NB4 (cell line): Measurements from ENCODE around the gene CRIP2.

Experiments
- DNase-seq: peaks from one replicate; pipeline ENCODE4 v3.0.0; 2010; ENCODE audit warnings: low read depth
- H3K4me3 ChIP-seq: one replicate; pipeline ENCODE4 v1.5.1; 2011; ENCODE audit warnings: mild to moderate bottlenecking, low read depth, low read length, moderate library complexity
- CTCF ChIP-seq: IDR thresholded peaks from one replicate; pipeline ENCODE4 v1.5.1; 2012; ENCODE audit warnings: low read depth, low read length
- MAX ChIP-seq: IDR thresholded peaks from 2 replicates; pipeline ENCODE4 v1.6.1; 2011; ENCODE audit warnings: low read depth, low read length
- MYC ChIP-seq: IDR thresholded peaks from 2 replicates; pipeline ENCODE4 v1.6.1; 2011; ENCODE audit warnings: low read depth, low read length
- POLR2A ChIP-seq: IDR thresholded peaks from 2 replicates; pipeline ENCODE4 v1.6.1; 2011; ENCODE audit warnings: mild to moderate bottlenecking; ENCODE audit not compliant: insufficient read length; ENCODE audit errors: extremely low read depth

Gene CRIP2

GRCh38 chr14:105471823-105472485 is 2.7 kb upstream of the CRIP2 start:
- no peak for TF ChIP-seq MAX
- no peak for TF ChIP-seq CTCF
- no peak for TF ChIP-seq POLR2A
- no peak for TF ChIP-seq MYC
- no peak for DNase-seq
- H3K4me3 ChIP-seq: no peak overlapping the region

GRCh38 chr14:105472486-105472991 is 2.1 kb upstream of the CRIP2 start:
- no peak overlapping the region for H3K4me3 ChIP-seq
- TF ChIP-seq MAX (no peak), MYC (no peak), POLR2A (no peak), CTCF (no peak)
- no peak for DNase-seq

GRCh38 chr14:105473033-105473676 is 1.5 kb upstream of the CRIP2 start:
- no peak for DNase-seq
- TF ChIP-seq MAX: no peak
- TF ChIP-seq POLR2A: no peak
- no peak for TF ChIP-seq CTCF
- no peak for TF ChIP-seq MYC
- H3K4me3 ChIP-seq: no peak overlapping the region

- DNase-seq: peak; percentile 70
These were observed 741 bp upstream of the CRIP2 start for GRCh38 chr14:105473677-105474482.

More at GRCh38 chr14:105473677-105474482, 741 bp upstream of the CRIP2 start:
- TF ChIP-seq POLR2A (no peak), CTCF (no peak), MAX (no peak), MYC (no peak)
- H3K4me3 ChIP-seq: no peak overlapping the region
